ENCODE measurements around the gene S1PR4. TPM values are rescaled to one million over a fixed set of nuclear protein-coding genes. Genes with fewer than 3 reads are reported as not detected.
A peak's percentile ranks its signal among the peaks of the same experiment; 100 is the strongest.

The S1PR4 gene
- total and polyA plus RNA-seq, 9 of the 15 experiments (the other 6 are each of a cell fraction or from before 2014, with no cell fraction given) = 0.27 TPM; not detected in 8

- TF ChIP-seq ETS2 (tag; IDR thresholded peaks at IDR 0.05; ENCODE audit: borderline replicate concordance, poor library complexity, severe bottlenecking) (no peak), FOXA3 (CRISPR knock-in tag; conservative IDR thresholded peaks at IDR 0.05 in 1 of 2, IDR thresholded peaks at IDR 0.05 in 1 of 2) (peak in 1 of 2 experiments; percentile 21; a peak in 1 of 4 replicates), ZNF592 (IDR thresholded peaks at IDR 0.05) (peak; percentile 35; the same call in 1 of the 2 replicates), SNRNP70 (optimal IDR thresholded peaks at IDR 0.05; ENCODE audit: low read depth, low read length) (no peak), ETV1 (tag; conservative IDR thresholded peaks at IDR 0.05; ENCODE audit: low read depth) (no peak)
- TF ChIP-seq, protein P1, sequence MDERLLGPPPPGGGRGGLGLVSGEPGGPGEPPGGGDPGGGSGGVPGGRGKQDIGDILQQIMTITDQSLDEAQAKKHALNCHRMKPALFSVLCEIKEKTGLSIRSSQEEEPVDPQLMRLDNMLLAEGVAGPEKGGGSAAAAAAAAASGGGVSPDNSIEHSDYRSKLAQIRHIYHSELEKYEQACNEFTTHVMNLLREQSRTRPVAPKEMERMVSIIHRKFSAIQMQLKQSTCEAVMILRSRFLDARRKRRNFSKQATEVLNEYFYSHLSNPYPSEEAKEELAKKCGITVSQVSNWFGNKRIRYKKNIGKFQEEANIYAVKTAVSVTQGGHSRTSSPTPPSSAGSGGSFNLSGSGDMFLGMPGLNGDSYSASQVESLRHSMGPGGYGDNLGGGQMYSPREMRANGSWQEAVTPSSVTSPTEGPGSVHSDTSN (CRISPR knock-in tag; IDR thresholded peaks at IDR 0.05; ENCODE audit: low read depth) = no peak
- TF ChIP-seq, protein P1 (tag; conservative IDR thresholded peaks at IDR 0.05; ENCODE audit: low read depth) = no peak
Observed at GRCh38 chr19:3132971-3133792, 45.4 kb upstream of the S1PR4 start (continued).

Measured in K562 (cell line).